Eye (tissue), 1 donor: ENCODE results near the gene MRM2.

Experiments used
- DNase-seq: peaks from one replicate; pipeline ENCODE4 v3.0.0-alpha.2; 2015

The MRM2 gene

GRCh38 chr7:2201686-2202360 is 40.2 kb downstream of the MRM2 start:
- DNase-seq, result no peak

- no peak for DNase-seq
Observed at GRCh38 chr7:2201128-2201527, 40.9 kb downstream of the MRM2 start.

DNA sequence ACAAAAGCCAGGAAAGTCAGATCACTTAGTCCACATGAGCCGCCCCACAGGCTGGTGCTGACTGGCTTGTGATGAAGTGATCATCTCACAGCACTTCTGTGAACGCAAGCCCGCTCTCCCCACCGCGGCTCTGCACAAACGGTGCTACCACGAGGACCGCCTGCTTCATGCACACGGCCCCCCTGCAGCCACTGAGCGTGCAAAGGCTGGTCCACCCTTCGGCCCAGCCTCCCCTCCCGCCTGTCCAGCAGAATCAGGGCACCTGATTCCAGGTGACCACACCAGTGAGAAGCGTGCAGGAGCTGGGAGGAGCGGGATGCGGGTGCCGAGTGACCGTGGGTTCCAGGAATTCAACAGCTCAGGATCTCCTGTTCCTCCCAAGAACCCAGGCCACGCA is 41.4 kb downstream of the MRM2 start:
- DNase-seq, result no peak

GRCh38 chr7:2199956-2200583 is 41.9 kb downstream of the MRM2 start:
- DNase-seq, result no peak

- no peak for DNase-seq
Observed at GRCh38 chr7:2199528-2199927, 42.5 kb downstream of the MRM2 start.

GRCh38 chr7:2198760-2199159 is 43.2 kb downstream of the MRM2 start:
- no peak for DNase-seq

- DNase-seq, result no peak
Observed at GRCh38 chr7:2198206-2198605, 43.8 kb downstream of the MRM2 start.

DNA sequence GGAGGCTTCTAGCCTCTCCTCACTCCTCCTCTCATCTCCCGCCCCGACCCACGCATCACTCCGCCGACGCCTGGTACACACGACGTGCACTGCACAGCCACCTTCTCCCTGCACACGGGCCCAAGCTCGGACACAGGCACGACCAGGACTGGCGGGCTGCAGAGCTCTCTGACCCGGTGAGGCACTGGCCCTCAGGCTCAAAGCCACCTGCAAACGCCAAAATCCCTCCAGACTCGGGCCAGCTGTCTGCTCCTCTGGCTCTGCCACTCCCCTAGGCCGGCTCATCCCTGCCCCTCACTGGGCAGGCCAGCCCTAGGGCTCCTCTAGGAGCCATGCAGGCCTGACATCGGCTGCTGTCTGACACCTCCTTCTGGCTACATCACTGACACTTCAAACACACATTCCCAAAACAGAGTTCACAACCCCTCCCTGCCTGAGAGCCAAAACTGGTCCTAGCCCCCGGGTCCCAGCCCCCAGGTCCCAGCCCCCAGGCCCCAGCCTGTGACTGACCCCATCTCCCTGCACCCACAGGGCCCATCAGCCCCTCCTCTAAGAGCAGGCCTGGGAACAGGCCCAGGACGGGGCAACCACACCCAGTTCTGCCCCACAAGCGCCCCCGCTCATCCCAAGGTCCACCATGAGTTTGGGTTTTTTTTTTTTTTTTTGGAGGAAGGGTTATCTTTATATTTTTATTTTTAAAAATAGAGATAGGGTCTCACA is 44.4 kb downstream of the MRM2 start:
- DNase-seq, result no peak

- DNase-seq, result no peak
Observed at GRCh38 chr7:2196381-2197378, 45.3 kb downstream of the MRM2 start.

- no peak for DNase-seq
Observed at GRCh38 chr7:2195400-2196246, 46.4 kb downstream of the MRM2 start.

DNA sequence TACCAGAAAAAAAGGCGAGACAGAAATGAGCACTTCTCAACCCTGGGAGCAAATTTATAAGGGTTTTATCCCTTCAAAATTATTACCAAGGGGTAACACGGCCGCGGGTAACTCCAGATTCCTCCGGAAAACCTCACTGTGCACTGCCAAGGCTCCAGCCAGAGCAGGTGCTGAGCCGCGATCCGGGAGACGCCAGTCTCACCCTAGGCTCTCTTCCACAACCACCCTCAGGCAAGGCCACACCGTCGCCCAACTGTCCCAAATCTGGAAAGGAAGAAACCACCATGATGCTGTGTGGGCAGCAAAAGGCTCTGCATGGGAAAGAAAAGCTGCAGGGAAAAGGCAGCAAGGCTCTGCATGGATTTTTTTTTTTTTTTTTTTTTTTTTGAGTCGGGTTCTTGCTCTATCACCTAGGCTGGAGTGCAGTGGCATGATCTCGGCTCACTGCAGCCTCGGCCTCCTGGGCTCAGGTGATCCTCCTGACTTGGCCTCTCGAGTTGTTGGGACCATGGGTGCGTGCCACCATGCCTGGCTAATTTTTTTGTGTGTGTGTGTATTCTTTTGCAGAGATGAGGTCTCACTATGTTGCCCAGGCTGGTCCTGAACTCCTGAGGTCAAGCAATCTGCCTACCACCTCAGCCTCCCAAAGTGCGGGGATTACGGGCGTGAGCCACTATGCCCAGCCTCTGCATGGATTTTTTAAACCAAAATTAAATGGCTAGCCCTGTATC is 48.3 kb downstream of the MRM2 start:
- no peak for DNase-seq

- DNase-seq, result no peak
Observed at GRCh38 chr7:2192831-2193534, 49.0 kb downstream of the MRM2 start.

GRCh38 chr7:2191016-2191415 is 51.0 kb downstream of the MRM2 start:
- no peak for DNase-seq

DNA sequence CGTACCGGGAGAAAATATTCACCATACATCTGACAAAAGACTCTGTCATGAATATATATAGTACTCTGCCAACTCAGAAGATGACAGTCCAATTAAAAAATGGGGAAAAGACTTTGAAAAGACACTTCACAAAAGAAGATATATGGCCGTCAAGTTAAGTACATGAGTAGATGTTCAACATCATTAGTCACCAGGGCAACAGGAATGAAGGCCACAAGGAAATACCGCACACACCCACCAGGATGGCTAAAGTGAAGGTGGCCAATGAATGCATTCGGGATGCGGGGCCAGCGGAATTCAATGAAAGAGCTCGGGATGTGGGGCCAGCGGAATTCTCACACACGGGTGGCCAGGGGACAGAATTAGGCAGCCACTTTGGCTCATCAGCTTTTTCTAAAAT is 51.5 kb downstream of the MRM2 start:
- DNase-seq, result no peak

DNA sequence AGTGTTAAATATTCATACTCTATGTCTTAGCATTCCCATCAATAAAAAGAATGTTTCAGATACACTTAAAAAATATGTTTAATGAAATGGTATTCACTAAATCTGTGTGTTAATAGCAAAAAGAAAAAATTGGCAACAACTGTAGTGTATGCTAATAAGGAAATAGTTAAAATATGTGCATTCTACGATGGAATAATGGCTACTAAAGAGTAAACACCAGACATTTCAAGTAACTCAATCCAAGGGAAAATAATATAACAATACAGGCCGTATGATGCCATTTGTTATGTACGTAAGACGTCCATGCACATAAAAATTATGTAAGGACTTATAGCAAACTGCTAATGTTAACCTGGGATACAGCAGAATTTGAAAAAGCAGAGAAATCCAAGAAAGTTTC is 55.8 kb downstream of the MRM2 start:
- no peak for DNase-seq

DNA sequence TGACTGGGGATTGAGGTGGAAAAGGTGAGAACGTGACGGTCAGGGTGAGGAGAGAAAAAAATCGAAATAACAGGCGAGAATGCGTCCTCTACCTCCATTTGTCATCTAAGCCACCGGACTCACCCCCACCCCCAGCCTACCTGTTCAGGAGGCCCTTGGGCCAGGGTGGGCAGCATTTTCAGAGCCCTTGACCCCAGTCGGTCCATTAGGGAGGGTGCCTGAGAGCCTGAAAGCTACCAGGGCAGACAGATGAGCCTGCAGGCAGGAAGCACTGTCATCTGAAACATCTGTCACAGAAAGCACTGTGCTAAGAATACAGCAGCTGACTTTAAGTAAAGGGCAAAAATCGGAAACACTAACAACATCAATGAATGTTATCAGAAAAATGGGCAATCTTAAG is 56.3 kb downstream of the MRM2 start:
- DNase-seq, result no peak
